Measurements from ENCODE around the gene CAPN12. TPM values are rescaled to one million over a fixed set of nuclear protein-coding genes. Genes with fewer than 3 reads are reported as not detected.

The CAPN12 gene
- total and polyA plus RNA-seq, 4 donors: 3.8 to 28.7 (median 8.8) TPM

DNA sequence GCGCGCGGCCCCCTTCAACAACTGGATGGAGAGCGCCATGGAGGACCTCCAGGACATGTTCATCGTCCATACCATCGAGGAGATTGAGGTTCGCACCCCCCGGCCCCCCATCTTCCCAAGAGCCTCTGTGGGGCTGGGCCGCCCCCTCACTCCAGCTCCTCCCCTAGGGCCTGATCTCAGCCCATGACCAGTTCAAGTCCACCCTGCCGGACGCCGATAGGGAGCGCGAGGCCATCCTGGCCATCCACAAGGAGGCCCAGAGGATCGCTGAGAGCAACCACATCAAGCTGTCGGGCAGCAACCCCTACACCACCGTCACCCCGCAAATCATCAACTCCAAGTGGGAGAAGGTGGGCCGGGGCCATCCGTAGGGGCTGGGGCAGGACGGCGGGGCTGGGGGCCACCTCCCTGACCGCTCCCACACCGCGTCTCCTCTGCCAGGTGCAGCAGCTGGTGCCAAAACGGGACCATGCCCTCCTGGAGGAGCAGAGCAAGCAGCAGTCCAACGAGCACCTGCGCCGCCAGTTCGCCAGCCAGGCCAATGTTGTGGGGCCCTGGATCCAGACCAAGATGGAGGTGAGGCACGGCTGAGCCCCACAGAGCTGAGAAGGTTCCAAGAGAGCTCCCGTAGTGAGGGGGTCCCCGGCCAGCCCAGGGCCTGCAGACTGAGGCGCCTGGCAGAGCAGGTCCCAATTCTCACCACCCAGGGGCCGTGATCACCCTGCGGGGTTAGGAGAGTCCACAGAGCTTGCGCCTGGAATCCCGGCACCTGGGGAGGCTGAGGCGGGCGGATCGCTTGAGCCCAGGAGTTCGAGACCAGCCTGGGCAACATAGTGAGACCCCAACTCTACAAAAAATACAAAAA lies 20.1 kb downstream of the CAPN12 start:
- Histone ChIP-seq H3K4me1 (ENCODE audit: control insufficient read depth in 4 of 4, insufficient read depth in 4 of 4, low read length in 3 of 4) (peaks cover 1 to 26% (median 8%) of the 10 kb centered on the region in 4 donors), H3K27me3 (ENCODE audit: control insufficient read depth in 4 of 4, insufficient read depth in 4 of 4, low read length in 3 of 4) (no peaks in the 10 kb centered on the region), H3K27ac (ENCODE audit: low read depth in 1 of 2, low read length in 2 of 2) (no peak overlapping the region), H3K36me3 (ENCODE audit: control insufficient read depth in 4 of 4, insufficient read depth in 3 of 4, low read depth in 1 of 4, low read length in 3 of 4) (peaks cover 21 to 77% (median 38%) of the 10 kb centered on the region in 4 donors), H3K9me3 (ENCODE audit: control insufficient read depth in 4 of 4, low read length in 3 of 4) (no peaks in the 10 kb centered on the region), H3K9ac (ENCODE audit: low read depth in 1 of 2, low read length in 2 of 2) (no peak overlapping the region), H3K4me3 (ENCODE audit: low read depth in 1 of 3, low read length in 3 of 3) (no peak overlapping the region)
- WGBS: 94% methylated on average over 42 of the region's 42 CpGs
- no peak for DNase-seq (ENCODE audit: low spot score)
- TF ChIP-seq NR2F2 (IDR thresholded peaks at IDR 0.05) (no peak), JUND (IDR thresholded peaks at IDR 0.05) (no peak), EGR1 (IDR thresholded peaks at IDR 0.05; ENCODE audit: low read depth in 2 of 2) (no peak), CTCF (IDR thresholded peaks at IDR 0.05; ENCODE audit: low read depth, low read length, missing input control) (no peak), RAD21 (IDR thresholded peaks at IDR 0.05) (no peak), FOXA1 (IDR thresholded peaks at IDR 0.05) (no peak), RXRA (IDR thresholded peaks at IDR 0.05) (no peak), TAF1 (conservative IDR thresholded peaks at IDR 0.05) (no peak), ATF3 (IDR thresholded peaks at IDR 0.05) (no peak), FOXA2 (IDR thresholded peaks at IDR 0.05) (no peak), YY1 (IDR thresholded peaks at IDR 0.05) (no peak), HNF4G (IDR thresholded peaks at IDR 0.05) (no peak), GABPA (IDR thresholded peaks at IDR 0.05 in 1 of 2, conservative IDR thresholded peaks at IDR 0.05 in 1 of 2) (no peak), HNF4A (conservative IDR thresholded peaks at IDR 0.05) (no peak), SP1 (IDR thresholded peaks at IDR 0.05) (no peak)
- TF ChIP-seq, protein P1, sequence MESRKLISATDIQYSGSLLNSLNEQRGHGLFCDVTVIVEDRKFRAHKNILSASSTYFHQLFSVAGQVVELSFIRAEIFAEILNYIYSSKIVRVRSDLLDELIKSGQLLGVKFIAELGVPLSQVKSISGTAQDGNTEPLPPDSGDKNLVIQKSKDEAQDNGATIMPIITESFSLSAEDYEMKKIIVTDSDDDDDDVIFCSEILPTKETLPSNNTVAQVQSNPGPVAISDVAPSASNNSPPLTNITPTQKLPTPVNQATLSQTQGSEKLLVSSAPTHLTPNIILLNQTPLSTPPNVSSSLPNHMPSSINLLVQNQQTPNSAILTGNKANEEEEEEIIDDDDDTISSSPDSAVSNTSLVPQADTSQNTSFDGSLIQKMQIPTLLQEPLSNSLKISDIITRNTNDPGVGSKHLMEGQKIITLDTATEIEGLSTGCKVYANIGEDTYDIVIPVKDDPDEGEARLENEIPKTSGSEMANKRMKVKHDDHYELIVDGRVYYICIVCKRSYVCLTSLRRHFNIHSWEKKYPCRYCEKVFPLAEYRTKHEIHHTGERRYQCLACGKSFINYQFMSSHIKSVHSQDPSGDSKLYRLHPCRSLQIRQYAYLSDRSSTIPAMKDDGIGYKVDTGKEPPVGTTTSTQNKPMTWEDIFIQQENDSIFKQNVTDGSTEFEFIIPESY (IDR thresholded peaks at IDR 0.05): no peak
- TF ChIP-seq, protein P2, sequence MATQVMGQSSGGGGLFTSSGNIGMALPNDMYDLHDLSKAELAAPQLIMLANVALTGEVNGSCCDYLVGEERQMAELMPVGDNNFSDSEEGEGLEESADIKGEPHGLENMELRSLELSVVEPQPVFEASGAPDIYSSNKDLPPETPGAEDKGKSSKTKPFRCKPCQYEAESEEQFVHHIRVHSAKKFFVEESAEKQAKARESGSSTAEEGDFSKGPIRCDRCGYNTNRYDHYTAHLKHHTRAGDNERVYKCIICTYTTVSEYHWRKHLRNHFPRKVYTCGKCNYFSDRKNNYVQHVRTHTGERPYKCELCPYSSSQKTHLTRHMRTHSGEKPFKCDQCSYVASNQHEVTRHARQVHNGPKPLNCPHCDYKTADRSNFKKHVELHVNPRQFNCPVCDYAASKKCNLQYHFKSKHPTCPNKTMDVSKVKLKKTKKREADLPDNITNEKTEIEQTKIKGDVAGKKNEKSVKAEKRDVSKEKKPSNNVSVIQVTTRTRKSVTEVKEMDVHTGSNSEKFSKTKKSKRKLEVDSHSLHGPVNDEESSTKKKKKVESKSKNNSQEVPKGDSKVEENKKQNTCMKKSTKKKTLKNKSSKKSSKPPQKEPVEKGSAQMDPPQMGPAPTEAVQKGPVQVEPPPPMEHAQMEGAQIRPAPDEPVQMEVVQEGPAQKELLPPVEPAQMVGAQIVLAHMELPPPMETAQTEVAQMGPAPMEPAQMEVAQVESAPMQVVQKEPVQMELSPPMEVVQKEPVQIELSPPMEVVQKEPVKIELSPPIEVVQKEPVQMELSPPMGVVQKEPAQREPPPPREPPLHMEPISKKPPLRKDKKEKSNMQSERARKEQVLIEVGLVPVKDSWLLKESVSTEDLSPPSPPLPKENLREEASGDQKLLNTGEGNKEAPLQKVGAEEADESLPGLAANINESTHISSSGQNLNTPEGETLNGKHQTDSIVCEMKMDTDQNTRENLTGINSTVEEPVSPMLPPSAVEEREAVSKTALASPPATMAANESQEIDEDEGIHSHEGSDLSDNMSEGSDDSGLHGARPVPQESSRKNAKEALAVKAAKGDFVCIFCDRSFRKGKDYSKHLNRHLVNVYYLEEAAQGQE (IDR thresholded peaks at IDR 0.05): no peak
- TF ChIP-seq, protein P3, sequence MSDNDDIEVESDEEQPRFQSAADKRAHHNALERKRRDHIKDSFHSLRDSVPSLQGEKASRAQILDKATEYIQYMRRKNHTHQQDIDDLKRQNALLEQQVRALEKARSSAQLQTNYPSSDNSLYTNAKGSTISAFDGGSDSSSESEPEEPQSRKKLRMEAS (IDR thresholded peaks at IDR 0.05): no peak
